ENCODE measurements around the gene HIBADH. TPM values are rescaled to one million over a fixed set of nuclear protein-coding genes. Genes with fewer than 3 reads are reported as not detected.

HIBADH gene
- total RNA-seq, 1 experiment from 2014 or later = 33.7 TPM

DNA sequence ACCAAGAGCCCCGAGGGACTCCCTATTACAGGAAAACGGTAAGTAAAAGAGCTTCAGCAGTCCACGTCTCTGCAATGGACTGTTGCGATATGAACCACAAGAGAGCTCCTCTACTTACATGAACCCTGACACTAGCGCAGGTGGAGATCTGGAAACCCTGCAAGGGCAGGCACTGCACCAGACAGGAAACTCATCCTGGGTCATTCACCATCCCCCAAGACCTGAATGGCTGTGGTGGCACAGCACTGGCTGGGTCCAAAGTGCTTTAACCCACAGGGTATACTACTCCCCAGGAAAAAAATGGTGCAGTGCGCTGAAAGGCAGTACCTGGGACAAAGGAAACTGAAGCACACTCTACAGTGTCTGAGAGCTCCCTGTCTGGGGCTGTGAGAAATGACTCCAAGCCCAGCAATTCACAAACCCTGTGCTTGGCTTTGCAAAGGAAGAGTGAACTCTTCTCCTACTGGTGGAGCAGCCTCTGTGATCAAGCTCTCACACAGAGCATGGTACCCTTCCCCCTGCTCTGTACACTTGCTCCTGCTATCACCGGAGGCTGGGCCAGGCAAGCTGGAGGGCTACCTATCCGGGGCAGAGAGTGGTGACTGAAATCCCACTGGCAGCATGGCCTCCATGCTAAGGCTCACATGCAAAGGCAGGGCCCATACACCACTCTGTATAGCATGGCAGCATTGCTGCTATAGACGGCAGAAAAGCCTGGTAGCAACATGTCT, 44.9 kb downstream of the HIBADH start:
- TF ChIP-seq, protein P1, sequence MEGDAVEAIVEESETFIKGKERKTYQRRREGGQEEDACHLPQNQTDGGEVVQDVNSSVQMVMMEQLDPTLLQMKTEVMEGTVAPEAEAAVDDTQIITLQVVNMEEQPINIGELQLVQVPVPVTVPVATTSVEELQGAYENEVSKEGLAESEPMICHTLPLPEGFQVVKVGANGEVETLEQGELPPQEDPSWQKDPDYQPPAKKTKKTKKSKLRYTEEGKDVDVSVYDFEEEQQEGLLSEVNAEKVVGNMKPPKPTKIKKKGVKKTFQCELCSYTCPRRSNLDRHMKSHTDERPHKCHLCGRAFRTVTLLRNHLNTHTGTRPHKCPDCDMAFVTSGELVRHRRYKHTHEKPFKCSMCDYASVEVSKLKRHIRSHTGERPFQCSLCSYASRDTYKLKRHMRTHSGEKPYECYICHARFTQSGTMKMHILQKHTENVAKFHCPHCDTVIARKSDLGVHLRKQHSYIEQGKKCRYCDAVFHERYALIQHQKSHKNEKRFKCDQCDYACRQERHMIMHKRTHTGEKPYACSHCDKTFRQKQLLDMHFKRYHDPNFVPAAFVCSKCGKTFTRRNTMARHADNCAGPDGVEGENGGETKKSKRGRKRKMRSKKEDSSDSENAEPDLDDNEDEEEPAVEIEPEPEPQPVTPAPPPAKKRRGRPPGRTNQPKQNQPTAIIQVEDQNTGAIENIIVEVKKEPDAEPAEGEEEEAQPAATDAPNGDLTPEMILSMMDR (IDR thresholded peaks at IDR 0.05; ENCODE audit: insufficient read depth in 1 of 2, low read depth in 1 of 2, low read length in 1 of 2, severe bottlenecking in 1 of 2, unreplicated experiment in 1 of 2) = no peak
- Mint-ChIP-seq H3K27me3 (ENCODE audit: insufficient read depth, unreplicated experiment) (no peaks in the 10 kb centered on the region), H3K27ac (ENCODE audit: unreplicated experiment) (no peak overlapping the region), H3K4me3 (ENCODE audit: unreplicated experiment) (no peak overlapping the region), H3K36me3 (ENCODE audit: insufficient read depth, unreplicated experiment) (peaks cover 10% of the 10 kb centered on the region), H3K4me1 (ENCODE audit: low read depth, unreplicated experiment) (peaks cover 13% of the 10 kb centered on the region), H3K9me3 (ENCODE audit: unreplicated experiment) (peaks cover 40% of the 10 kb centered on the region)
- POLR2A ChIA-PET = no interaction called here
- intact Hi-C loops (cut with micrococcal nuclease; ENCODE audit: unreplicated experiment) = no loop called here
- Histone ChIP-seq H3K36me3 (ENCODE audit: control insufficient read depth, insufficient read depth, low read length) (peaks cover 6% of the 10 kb centered on the region), H3K4me1 (no peaks in the 10 kb centered on the region), H3K4me3 (ENCODE audit: low read depth, low read length) (no peak overlapping the region), H3K9me3 (peaks cover 22% of the 10 kb centered on the region), H3K27me3 (replicated peaks; ENCODE audit: control insufficient read depth, insufficient read depth, low read length) (no peaks in the 10 kb centered on the region)
- no TSS peak for BruUV-seq (replicated peaks)
- CTCF ChIA-PET = no interaction called here
- no peak for DNase-seq

DNA sequence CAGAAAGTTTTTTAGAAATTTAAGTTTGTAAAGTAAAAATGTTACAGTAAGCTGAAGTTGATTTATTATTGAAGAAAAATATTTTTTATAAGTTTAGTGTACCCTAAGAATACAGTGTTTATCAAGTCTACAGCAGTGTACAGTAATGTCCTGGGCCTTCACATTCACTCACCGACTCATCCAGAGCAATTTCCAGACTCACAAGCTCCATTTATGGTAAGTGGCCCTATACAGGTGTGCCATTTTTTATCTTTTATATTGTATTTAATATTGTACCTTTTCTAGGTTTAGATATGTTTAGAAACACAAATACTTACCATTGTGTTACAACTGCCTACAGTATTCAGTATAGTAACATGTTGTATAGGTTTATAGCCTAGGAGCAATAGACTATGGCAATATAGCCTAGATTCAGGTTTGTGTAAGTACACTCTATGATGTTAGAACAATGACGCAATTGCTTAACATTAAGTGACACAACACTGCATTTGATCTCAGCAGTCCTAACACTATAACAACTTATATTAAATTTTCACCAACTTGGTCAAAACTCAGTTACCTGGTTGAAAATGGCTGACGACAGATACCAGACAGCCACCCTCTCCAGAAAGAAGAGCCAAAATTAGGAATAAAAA, 45.7 kb downstream of the HIBADH start:
- ChIA-PET CTCF (no interaction called here), POLR2A (no interaction called here)
- Histone ChIP-seq H3K27me3 (replicated peaks; ENCODE audit: control insufficient read depth, insufficient read depth, low read length) (no peaks in the 10 kb centered on the region), H3K9me3 (peaks cover 22% of the 10 kb centered on the region), H3K4me1 (no peaks in the 10 kb centered on the region), H3K4me3 (ENCODE audit: low read depth, low read length) (no peak overlapping the region), H3K36me3 (ENCODE audit: control insufficient read depth, insufficient read depth, low read length) (peaks cover 6% of the 10 kb centered on the region)
- intact Hi-C loops (cut with micrococcal nuclease; ENCODE audit: unreplicated experiment) = no loop called here
- DNase-seq = no peak
- H3K27me3 Mint-ChIP-seq (ENCODE audit: insufficient read depth, unreplicated experiment) = no peaks in the 10 kb centered on the region
- H3K4me3 Mint-ChIP-seq (ENCODE audit: unreplicated experiment) = no peak overlapping the region
- H3K36me3 Mint-ChIP-seq (ENCODE audit: insufficient read depth, unreplicated experiment) = peaks cover 10% of the 10 kb centered on the region
- TF ChIP-seq, protein P1 (IDR thresholded peaks at IDR 0.05; ENCODE audit: insufficient read depth in 1 of 2, low read depth in 1 of 2, low read length in 1 of 2, severe bottlenecking in 1 of 2, unreplicated experiment in 1 of 2) = no peak
- H3K4me1 Mint-ChIP-seq (ENCODE audit: low read depth, unreplicated experiment) = peaks cover 13% of the 10 kb centered on the region
- H3K27ac Mint-ChIP-seq (ENCODE audit: unreplicated experiment) = no peak overlapping the region
- H3K9me3 Mint-ChIP-seq (ENCODE audit: unreplicated experiment) = peaks cover 40% of the 10 kb centered on the region
- no TSS peak for BruUV-seq (replicated peaks)

DNA sequence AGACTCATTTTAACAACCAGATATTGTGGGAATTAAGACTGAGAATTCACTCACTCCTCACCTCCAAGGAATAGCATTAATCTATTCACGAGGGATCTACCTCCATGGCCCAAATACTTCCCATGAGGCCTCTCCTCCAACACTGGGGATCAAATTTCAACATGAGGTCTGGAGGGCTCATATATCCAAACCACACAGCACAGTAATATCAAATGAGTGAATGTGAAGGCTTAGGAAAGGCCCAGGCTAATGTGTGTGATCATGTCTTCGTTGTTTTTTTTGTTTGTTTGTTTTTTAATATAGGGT, 46.5 kb downstream of the HIBADH start:
- Mint-ChIP-seq H3K4me3 (ENCODE audit: unreplicated experiment) (no peak overlapping the region), H3K27me3 (ENCODE audit: insufficient read depth, unreplicated experiment) (no peaks in the 10 kb centered on the region), H3K36me3 (ENCODE audit: insufficient read depth, unreplicated experiment) (peaks cover 10% of the 10 kb centered on the region), H3K27ac (ENCODE audit: unreplicated experiment) (no peak overlapping the region), H3K4me1 (ENCODE audit: low read depth, unreplicated experiment) (peaks cover 13% of the 10 kb centered on the region), H3K9me3 (ENCODE audit: unreplicated experiment) (peaks cover 39% of the 10 kb centered on the region)
- peaks cover 22% of the 10 kb centered on the region for H3K9me3 ChIP-seq
- H3K36me3 ChIP-seq (ENCODE audit: control insufficient read depth, insufficient read depth, low read length) = peaks cover 6% of the 10 kb centered on the region
- H3K4me3 ChIP-seq (ENCODE audit: low read depth, low read length) = no peak overlapping the region
- CTCF ChIA-PET = no interaction called here
- intact Hi-C loops (cut with micrococcal nuclease; ENCODE audit: unreplicated experiment) = no loop called here
- BruUV-seq (replicated peaks) = no TSS peak
- H3K4me1 ChIP-seq = no peaks in the 10 kb centered on the region
- POLR2A ChIA-PET = no interaction called here
- TF ChIP-seq, protein P1 (IDR thresholded peaks at IDR 0.05; ENCODE audit: insufficient read depth in 1 of 2, low read depth in 1 of 2, low read length in 1 of 2, severe bottlenecking in 1 of 2, unreplicated experiment in 1 of 2) = no peak
- no peak for DNase-seq
- no peaks in the 10 kb centered on the region for H3K27me3 ChIP-seq (replicated peaks; ENCODE audit: control insufficient read depth, insufficient read depth, low read length)
